Activated CD4-positive, alpha-beta T cell treated with anti-CD3 and anti-CD28 coated beads, Interleukin-2, amount 50 U/mL, for 24 hours (primary cell): ENCODE measurements around the gene CPED1.

ENCODE experiments used
- DNase-seq, 2 donors: peaks; one replicate each; pipeline ENCODE4 v3.0.0-alpha.2; 2020; ENCODE audit warnings: low read depth in 1 of 2, low spot score in 1 of 2

CPED1 gene

DNA sequence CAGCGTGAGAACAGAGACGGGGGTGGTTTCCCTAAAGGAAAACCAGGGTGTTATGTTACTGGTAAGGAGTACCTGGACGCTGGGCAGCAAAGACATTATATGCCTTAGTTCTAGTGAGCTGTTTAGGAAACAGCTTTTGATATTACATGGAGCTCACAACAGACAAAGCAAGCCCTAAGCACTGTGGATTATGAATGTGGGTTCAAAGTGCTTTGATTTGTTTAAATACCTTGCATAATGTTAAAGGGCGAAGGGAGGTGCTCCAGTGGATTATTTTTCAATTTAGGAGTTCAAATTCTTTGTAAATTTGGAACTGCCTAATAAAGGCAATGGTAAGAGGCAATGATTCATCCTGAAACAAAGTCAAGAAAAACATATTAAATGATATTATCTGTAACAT is 354.1 kb downstream of the CPED1 start:
- no peak for DNase-seq

DNA sequence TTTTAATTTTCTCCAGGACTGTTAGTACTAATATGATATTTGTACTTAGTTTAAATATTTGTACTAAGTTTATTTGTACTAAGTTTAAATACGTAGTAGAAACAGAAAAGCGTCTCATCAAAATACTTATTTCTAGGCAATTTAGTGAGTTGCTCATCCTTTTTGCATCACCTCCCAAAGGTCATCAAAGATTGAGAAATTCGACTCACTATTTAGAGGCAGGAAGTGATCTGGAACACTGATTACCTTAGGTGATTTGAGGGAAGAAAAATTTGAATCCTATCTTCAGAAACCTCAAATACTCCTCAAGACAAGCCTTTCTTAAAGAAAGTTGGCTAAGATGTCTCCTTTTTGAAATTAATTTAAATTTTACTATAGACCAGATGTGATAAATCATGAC is 354.8 kb downstream of the CPED1 start:
- DNase-seq: no peak

GRCh38 chr7:121344093-121344492 is 355.6 kb downstream of the CPED1 start:
- DNase-seq: no peak

DNA sequence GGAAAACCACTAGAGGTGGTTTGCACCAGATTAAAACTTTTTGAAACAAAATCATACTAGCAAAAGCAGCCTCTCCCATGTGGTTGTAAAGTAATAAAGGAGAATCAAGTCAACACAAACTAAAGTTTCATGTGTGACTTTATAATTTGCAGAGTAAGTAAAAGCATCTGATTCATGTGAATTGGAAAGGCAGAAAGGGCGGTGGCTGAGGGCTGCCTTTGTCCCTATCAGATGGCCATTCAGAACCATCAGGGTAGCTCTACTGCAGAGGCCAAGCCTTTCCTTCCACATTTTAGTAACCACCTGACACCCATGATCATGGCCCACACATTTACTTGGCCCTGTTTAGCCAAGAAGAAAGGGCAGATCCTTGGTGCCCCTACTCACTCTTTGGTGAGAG is 356.0 kb downstream of the CPED1 start:
- DNase-seq: no peak
